HG02759 (cell line): ENCODE measurements around the gene MYO7A.
A peak's percentile ranks its signal among the peaks of the same experiment; 100 is the strongest.

Experiments
- ATAC-seq: cut with Tn5 transposase; IDR thresholded peaks from one replicate; pipeline ENCODE4 v1.9.1; 2021; ENCODE audit warnings: mild to moderate bottlenecking, moderate library complexity; ENCODE audit not compliant: unreplicated experiment

Gene MYO7A

GRCh38 chr11:77126156-77126775 lies 1.8 kb upstream of the MYO7A start:
- ATAC-seq, result no peak

GRCh38 chr11:77126861-77127234 lies 1.2 kb upstream of the MYO7A start:
- no peak for ATAC-seq

- ATAC-seq, result peak; percentile 45
These were observed 673 bp upstream of the MYO7A start for GRCh38 chr11:77127235-77127911.

GRCh38 chr11:77129069-77129841 lies 1.2 kb downstream of the MYO7A start:
- ATAC-seq, result no peak

GRCh38 chr11:77129842-77130756 lies 2.1 kb downstream of the MYO7A start:
- ATAC-seq, result no peak

- no peak for ATAC-seq
These were observed 2.9 kb downstream of the MYO7A start for GRCh38 chr11:77130763-77131513.

- ATAC-seq, result no peak
These were observed 3.5 kb downstream of the MYO7A start for GRCh38 chr11:77131560-77131959.

GRCh38 chr11:77135069-77135468 lies 7.0 kb downstream of the MYO7A start:
- ATAC-seq, result no peak

- ATAC-seq, result no peak
These were observed 8.0 kb downstream of the MYO7A start for GRCh38 chr11:77136074-77136473.

- no peak for ATAC-seq
These were observed 8.9 kb downstream of the MYO7A start for GRCh38 chr11:77136784-77137420.

GRCh38 chr11:77137421-77137820 lies 9.4 kb downstream of the MYO7A start:
- no peak for ATAC-seq

GRCh38 chr11:77138106-77138649 lies 10.1 kb downstream of the MYO7A start:
- ATAC-seq, result no peak

GRCh38 chr11:77139201-77139600 lies 11.2 kb downstream of the MYO7A start:
- ATAC-seq, result no peak

- no peak for ATAC-seq
These were observed 12.3 kb downstream of the MYO7A start for GRCh38 chr11:77140231-77140851.

- ATAC-seq, result no peak
These were observed 13.0 kb downstream of the MYO7A start for GRCh38 chr11:77141034-77141433.

- no peak for ATAC-seq
These were observed 13.4 kb downstream of the MYO7A start for GRCh38 chr11:77141475-77141874.

- ATAC-seq, result no peak
These were observed 14.3 kb downstream of the MYO7A start for GRCh38 chr11:77142091-77142975.

- no peak for ATAC-seq
These were observed 15.5 kb downstream of the MYO7A start for GRCh38 chr11:77143405-77144020.
